Measurements from ENCODE around the gene KIAA0825.

GRCh38 chr5:94276048-94276447, 342.4 kb downstream of the KIAA0825 start:
- TF ChIP-seq CTCF (conservative IDR thresholded peaks at IDR 0.05; ENCODE audit: low read depth, low read length) (no peak), EZH2phosphoT487 (IDR thresholded peaks at IDR 0.05; ENCODE audit: borderline replicate concordance, low read length) (no peak), EZH2 (IDR thresholded peaks at IDR 0.05; ENCODE audit: low read length, unreplicated experiment) (no peak)

All from PC-3 (cell line).